Mesodermal cell (in vitro differentiated cells): ENCODE data around the gene TTC12. TPM values are rescaled to one million over a fixed set of nuclear protein-coding genes. Genes with fewer than 3 reads are reported as not detected.
A peak's percentile ranks its signal among the peaks of the same experiment; 100 is the strongest.

Experiments
- H3K27ac ChIP-seq: 2 replicates; pipeline ENCODE4 v1.7.0; 2013; ENCODE audit warnings: mild to moderate bottlenecking, low read depth, low read length, moderate library complexity; ENCODE audit not compliant: severe bottlenecking
- H3K36me3 ChIP-seq: 2 replicates; pipeline ENCODE4 v1.7.1; 2013; ENCODE audit warnings: mild to moderate bottlenecking, low read length, moderate library complexity; ENCODE audit not compliant: control insufficient read depth, insufficient read depth
- H3K4me1 ChIP-seq: one replicate; pipeline ENCODE4 v1.7.1; 2013; ENCODE audit warnings: mild to moderate bottlenecking, low read length; ENCODE audit not compliant: insufficient read depth, control insufficient read depth, poor library complexity, severe bottlenecking
- H3K4me3 ChIP-seq: 2 replicates; pipeline ENCODE4 v1.7.0; 2013; ENCODE audit warnings: low read length, control low read depth, mild to moderate bottlenecking; ENCODE audit not compliant: insufficient read depth, poor library complexity, severe bottlenecking; ENCODE audit errors: extremely low read depth
- H3K9me3 ChIP-seq: 2 replicates; pipeline ENCODE4 v1.7.1; 2013; ENCODE audit warnings: mild to moderate bottlenecking, low read length, moderate library complexity; ENCODE audit not compliant: control insufficient read depth
- WGBS, 2 experiments: methylation state at CpG; one replicate each; pipeline ENCODE4 v1.1.5; 2013; ENCODE audit warnings: missing lambda C conversion rate in 2 of 2; ENCODE audit not compliant: insufficient coverage in 2 of 2; 5-methylcytosine and 5-hydroxymethylcytosine counted together
- polyA plus RNA-seq, 2 experiments: library from polyadenylated mRNA; stranded (reverse); fragments of 50-300 nt; gene quantifications; one replicate each; pipeline ENCODE4 v1.2.3, GENCODE V29; 2013

The TTC12 gene
- polyA plus RNA-seq (2013, experiment 1 of 2): 8.7 TPM
- polyA plus RNA-seq (2013, experiment 2 of 2): 8.9 TPM

GRCh38 chr11:113314389-113315301 is at the start of gene TTC12:
TTC12 (plus strand) TSS chr11:113314583; CDS start chr11:113316258, 1,675 bp downstream.
- H3K27ac ChIP-seq: peak within 1 kb of the TSS; percentile 87
- peaks cover 9% of the 10 kb centered on the region for H3K4me1 ChIP-seq
- no peaks in the 10 kb centered on the region for H3K9me3 ChIP-seq
- H3K4me3 ChIP-seq: peak within 1 kb of the TSS; percentile 61
- H3K36me3 ChIP-seq: no peaks in the 10 kb centered on the region
- 2% methylated on average over 27 to 50 of the region's 64 CpGs for WGBS, 2 experiments

GRCh38 chr11:113265362-113265761 is 49.0 kb upstream of the TTC12 start:
- H3K36me3 ChIP-seq: no peaks in the 10 kb centered on the region
- H3K4me1 ChIP-seq: no peaks in the 10 kb centered on the region
- no peak overlapping the region for H3K27ac ChIP-seq
- no peaks in the 10 kb centered on the region for H3K9me3 ChIP-seq
- H3K4me3 ChIP-seq: no peak overlapping the region
- WGBS, 2 experiments: 71 to 100% methylated on average over 1 of the region's 2 CpGs

GRCh38 chr11:113267493-113267892 is 46.9 kb upstream of the TTC12 start:
- WGBS, 2 experiments: 81 to 92% methylated on average over 4 to 5 of the region's 7 CpGs
- no peak overlapping the region for H3K27ac ChIP-seq
- no peaks in the 10 kb centered on the region for H3K4me1 ChIP-seq
- no peaks in the 10 kb centered on the region for H3K9me3 ChIP-seq
- no peak overlapping the region for H3K4me3 ChIP-seq
- H3K36me3 ChIP-seq: no peaks in the 10 kb centered on the region

DNA sequence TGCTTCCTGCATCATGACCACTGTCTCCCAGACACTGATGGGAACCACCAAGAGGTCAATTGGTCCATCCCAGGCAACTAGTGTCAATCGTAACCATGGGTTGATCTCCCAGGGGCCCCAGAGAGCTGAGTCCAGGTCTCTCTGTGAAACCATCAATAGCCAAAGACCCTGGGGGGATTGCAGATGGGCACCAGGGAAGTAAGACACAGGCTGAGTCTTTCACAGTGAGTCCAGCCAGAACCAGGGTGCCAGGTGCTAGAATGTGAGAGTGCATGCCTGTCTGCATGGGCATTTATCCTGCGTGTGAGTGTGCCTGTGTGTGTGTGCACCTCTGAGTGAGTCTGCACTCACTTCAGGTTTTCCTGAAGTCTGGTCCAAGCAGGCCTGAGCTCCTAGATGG is 45.3 kb upstream of the TTC12 start:
- no peaks in the 10 kb centered on the region for H3K36me3 ChIP-seq
- no peaks in the 10 kb centered on the region for H3K9me3 ChIP-seq
- H3K27ac ChIP-seq: no peak overlapping the region
- WGBS, 2 experiments: 89 to 92% methylated on average over 2 of the region's 2 CpGs
- no peaks in the 10 kb centered on the region for H3K4me1 ChIP-seq
- no peak overlapping the region for H3K4me3 ChIP-seq

GRCh38 chr11:113269636-113270035 is 44.7 kb upstream of the TTC12 start:
- Histone ChIP-seq H3K36me3 (no peaks in the 10 kb centered on the region), H3K4me3 (no peak overlapping the region), H3K4me1 (no peaks in the 10 kb centered on the region), H3K9me3 (no peaks in the 10 kb centered on the region), H3K27ac (no peak overlapping the region)
- WGBS, 2 experiments: 67 to 95% methylated on average over 4 of the region's 5 CpGs

- H3K27ac ChIP-seq: no peak overlapping the region
Measured at GRCh38 chr11:113270080-113270479, 44.3 kb upstream of the TTC12 start.

GRCh38 chr11:113271551-113272245 is 42.7 kb upstream of the TTC12 start:
- Histone ChIP-seq H3K9me3 (no peaks in the 10 kb centered on the region), H3K4me1 (no peaks in the 10 kb centered on the region), H3K36me3 (peaks cover 3% of the 10 kb centered on the region), H3K4me3 (no peak overlapping the region), H3K27ac (no peak overlapping the region)
- 90 to 94% methylated on average over 4 to 7 of the region's 14 CpGs for WGBS, 2 experiments

More at GRCh38 chr11:113270080-113270479, 44.3 kb upstream of the TTC12 start:
- no peak overlapping the region for H3K4me3 ChIP-seq
- 93 to 95% methylated on average over 12 to 13 of the region's 13 CpGs for WGBS, 2 experiments
- no peaks in the 10 kb centered on the region for H3K36me3 ChIP-seq
- H3K4me1 ChIP-seq: no peaks in the 10 kb centered on the region
- no peaks in the 10 kb centered on the region for H3K9me3 ChIP-seq

DNA sequence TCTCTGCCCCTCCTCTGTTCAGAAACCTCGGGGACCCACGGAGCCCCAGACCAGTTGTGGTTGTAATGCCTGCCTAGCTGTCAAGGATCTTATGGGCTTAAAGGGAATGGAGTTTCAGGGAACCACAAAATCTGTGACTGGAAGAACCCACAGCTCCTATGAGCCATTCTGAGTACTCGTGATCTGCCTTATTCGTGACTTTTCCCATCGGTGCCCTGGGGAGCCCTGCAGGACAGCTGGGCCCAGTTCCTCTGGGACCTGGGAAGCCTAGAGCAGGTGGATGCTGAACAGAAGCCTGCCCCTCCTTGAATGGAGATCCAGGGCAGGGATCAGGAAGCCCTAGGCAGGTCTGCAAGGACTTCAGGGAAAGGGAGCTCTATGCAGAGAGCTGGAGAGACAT is 42.1 kb upstream of the TTC12 start:
- peaks cover 3% of the 10 kb centered on the region for H3K36me3 ChIP-seq
- H3K27ac ChIP-seq: no peak overlapping the region
- H3K4me3 ChIP-seq: no peak overlapping the region
- no peaks in the 10 kb centered on the region for H3K4me1 ChIP-seq
- no peaks in the 10 kb centered on the region for H3K9me3 ChIP-seq
- WGBS, 2 experiments: 75 to 92% methylated on average over 3 to 5 of the region's 5 CpGs

DNA sequence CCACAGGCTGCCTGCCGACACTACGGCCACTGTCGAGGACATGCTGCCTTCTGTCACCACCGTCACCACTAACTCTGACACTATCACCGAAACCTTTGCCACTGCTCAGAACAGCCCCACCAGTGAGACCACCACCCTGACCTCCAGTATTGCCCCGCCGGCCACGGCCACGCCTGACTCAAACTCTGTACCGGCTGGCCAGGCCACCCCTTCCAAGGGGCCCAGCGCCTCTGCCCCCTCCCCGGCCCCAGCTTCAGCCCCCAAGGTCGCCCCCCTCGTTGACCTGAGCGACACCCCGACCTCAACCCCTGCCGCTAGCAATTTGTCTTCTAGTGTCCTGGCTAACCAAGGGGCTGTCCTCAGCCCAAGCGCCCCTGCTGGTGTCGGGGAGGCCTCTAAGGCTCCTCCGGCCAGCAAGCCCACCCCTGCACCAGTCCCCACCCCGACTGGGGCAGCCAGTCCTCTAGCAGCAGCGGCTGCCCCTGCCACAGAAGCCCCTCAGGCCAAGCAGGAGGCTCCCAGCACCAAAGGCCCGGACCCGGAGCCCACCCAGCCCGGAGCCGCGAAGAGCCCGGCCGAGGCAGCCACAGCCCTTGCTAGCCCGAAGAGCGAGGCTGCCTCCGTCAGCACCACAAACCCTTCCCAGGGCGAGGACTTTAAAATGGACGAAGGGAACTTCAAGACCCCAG is 41.3 kb upstream of the TTC12 start:
- Histone ChIP-seq H3K36me3 (peaks cover 3% of the 10 kb centered on the region), H3K4me1 (no peaks in the 10 kb centered on the region), H3K4me3 (no peak overlapping the region), H3K9me3 (no peaks in the 10 kb centered on the region), H3K27ac (no peak overlapping the region)
- 91 to 94% methylated on average over 24 to 29 of the region's 34 CpGs for WGBS, 2 experiments

GRCh38 chr11:113273720-113274119 is 40.7 kb upstream of the TTC12 start:
- no peaks in the 10 kb centered on the region for H3K9me3 ChIP-seq
- H3K27ac ChIP-seq: no peak overlapping the region
- 83 to 94% methylated on average over 7 to 8 of the region's 10 CpGs for WGBS, 2 experiments
- H3K4me1 ChIP-seq: no peaks in the 10 kb centered on the region
- peaks cover 3% of the 10 kb centered on the region for H3K36me3 ChIP-seq
- no peak overlapping the region for H3K4me3 ChIP-seq
